Activated CD8-positive, alpha-beta memory T cell treated with anti-CD3 and anti-CD28 coated beads, Interleukin-2, amount 50 U/mL, for 4 hours (primary cell): ENCODE measurements around the gene CENATAC.
"Not testable (repeated sequence)": the region's sequence is repeated elsewhere in the genome, so short reads cannot be mapped to it uniquely, and the experiment has no call there.

Source experiments
- DNase-seq: peaks from one replicate; pipeline ENCODE4 v3.0.0-alpha.2; 2020

The CENATAC gene

DNA sequence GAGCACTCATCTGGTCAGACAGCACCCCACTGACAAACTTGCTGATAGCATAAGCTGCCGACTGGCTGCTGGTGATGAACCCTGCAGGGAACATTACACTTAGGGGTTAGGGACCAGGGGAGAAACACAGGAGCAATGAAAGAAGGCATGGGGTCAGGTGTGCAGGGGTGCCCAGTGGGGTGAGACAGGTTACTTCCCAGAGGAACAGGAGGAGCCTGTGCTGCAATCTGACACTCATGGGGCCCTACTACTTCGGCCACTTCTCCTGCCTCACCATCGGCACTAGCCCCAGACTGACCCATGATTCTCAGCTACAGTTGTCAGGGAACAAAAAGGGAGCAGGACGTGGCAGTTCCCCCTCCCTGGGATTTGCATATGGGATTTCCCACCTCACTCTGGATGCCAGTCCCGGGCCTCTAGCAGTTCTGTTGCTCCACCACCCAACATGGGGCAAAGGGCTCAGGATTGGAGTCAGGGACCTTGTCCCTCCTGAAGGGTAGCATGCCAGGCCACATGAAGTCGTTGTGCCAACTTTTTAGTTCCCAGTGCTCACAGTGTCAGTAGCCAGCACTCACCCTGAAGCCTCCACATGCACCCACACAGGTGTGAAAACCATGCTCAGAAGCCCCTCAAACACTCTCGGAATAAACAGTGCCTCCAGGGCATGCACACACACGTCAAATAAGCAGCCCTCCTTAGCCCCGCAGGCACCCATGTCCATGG, 30.6 kb downstream of the CENATAC start:
- no peak for DNase-seq

DNA sequence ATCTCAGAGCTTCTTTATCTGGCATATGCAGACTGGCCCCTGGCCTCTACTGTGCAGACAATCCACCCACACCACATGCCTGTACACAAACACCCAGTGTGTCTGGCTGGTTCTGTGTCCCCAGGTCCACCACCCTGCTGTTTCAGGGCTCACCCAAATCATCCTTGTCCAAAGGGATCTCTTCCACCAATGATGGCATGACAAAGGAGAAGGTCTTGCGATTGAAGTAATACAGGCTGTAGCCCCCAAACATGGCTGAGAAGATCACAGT, 31.1 kb downstream of the CENATAC start:
- no peak for DNase-seq

DNA sequence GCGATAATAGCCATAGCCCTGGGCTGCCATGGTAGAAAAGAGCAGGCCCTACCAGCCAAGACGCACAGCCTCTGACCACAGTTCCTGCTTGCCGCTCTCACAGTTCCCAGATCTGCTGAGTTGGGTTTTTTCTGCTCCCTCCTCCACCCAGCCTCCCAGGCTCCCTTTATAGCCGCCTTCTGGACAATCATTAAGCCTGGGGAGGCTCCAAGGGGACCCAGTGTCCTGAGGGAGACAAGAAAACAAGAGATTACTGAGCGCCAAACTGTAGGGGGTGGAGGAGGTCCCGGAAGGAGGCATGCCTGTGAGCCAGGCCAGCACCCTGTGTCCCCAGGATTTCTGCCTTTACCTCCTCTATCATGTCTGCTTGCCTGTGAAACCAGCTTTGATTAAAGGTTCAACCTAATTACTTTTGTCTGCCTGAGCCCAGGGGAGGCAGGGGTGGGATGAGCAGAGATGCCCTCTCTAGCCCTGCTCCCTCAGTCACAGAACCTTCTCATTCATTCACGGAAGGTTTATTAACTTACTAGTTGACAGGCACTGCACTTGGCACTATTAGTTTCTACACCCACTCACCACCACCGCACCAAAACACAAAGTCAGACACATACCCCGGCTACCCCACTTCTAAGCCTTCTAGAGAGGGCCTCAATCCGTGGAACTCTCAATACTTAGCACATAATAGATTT, 31.5 kb downstream of the CENATAC start:
- no peak for DNase-seq

DNA sequence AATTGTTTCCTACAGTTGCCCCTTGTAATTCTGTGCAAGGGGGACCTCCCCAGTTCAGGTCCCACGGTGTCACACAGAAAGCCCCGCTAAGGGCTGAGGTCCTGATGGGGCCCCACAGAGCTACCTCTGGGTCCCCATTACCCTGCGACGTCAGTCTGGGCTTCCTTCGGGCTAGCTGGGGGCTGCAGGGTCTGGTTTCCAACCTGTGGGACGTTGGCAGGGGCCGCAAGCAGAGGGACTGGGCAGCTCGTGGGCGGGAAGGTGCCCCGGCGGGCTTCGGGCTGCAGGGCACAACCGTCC, 32.0 kb downstream of the CENATAC start:
- no peak for DNase-seq

DNA sequence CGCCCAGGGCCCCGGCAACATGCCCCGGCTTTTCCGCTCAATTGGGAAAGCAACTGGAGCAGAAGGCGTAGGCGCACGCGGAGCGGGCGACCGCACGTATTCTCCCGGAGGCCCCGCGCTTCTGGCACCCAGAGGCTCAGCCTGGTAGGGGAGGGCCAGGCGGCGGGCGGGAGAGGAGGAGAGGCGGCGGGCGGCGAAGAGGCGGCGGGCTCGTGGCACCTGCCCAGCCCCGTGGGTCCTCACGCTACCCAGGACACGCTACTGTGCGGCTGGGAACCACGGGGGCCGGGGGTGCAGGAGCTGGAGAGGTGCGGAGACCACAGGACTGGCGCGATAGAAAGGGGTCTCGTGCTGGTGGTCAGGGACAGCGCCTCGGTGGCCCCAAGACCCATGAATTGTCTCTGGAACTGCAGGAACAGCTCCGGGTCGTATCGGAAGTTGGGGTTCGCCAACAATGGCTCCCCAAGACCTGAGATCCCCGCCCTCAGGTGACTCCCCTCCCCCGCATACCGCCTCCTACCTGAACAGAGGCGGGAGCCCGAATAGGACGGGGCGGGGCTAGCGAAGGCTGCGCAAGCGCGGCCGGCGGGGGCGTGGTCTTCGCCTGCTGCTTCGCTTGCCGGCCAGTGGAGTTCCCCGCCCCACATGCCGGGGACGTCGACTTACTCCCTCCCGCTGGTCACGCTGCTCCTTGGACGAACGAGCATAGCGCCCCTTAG, 32.5 kb downstream of the CENATAC start, which contains the start of gene SLC37A4:
TSS of gene SLC37A4 (minus strand) at position 549 of the 719 bp plus-strand sequence.
- DNase-seq, result peak; percentile 100

DNA sequence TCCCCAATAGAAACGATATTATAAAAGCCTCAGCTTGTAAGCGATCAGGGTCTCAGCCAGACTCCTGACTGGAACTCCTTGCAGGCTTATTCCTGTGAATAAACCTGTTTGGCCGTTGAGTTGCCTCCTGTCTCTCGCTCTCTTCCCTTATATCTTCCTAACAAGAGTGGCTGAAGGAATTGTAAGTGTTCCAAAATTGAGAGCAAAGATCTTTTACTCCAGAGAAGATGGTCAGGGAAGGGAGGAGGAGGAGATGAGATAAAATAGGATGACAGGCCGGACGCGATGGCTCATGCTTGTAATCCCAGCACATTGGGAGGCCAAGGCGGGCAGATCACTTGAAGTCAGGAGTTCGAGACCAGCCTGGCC, 34.0 kb downstream of the CENATAC start:
- DNase-seq, result no peak

DNA sequence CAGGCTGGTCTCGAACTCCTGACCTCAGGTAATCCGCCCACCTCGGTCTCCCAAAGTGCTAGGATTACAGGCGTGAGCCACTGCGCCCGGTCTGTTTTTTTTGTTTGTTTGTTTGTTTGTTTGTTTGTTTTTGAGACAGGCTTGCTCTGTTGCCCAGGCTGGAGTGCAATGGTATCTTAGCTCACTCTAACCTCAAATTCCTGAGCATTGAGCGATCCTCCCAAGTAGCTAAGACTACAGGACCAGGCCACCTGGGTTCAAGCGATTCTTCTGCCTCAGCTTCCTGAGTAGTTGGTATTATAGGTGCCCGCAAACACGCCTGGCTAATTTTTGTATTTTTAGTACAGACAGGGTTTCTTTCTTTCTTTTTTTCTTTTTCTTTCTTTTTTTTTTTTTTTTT, 35.5 kb downstream of the CENATAC start:
- DNase-seq, result not testable (repeated sequence)

DNA sequence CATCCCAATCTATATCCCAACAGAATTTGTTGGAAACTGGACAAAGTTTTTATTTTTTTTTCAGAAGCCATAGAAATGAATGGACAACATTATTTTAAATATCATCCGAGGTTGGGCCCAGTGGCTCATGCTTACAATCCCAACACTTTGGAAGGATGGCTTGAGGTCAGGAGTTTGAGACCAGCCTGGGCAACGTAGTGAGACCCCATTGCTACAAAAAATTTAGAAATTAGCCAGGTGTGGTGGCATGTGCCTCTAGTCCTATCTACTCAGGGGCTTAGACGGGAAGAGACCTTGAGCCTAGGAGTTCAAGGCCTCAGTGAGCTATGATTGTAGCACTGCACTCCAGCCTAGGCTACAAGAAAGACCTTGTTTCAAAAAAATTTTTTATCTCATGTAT, 36.9 kb downstream of the CENATAC start:
- DNase-seq, result no peak

DNA sequence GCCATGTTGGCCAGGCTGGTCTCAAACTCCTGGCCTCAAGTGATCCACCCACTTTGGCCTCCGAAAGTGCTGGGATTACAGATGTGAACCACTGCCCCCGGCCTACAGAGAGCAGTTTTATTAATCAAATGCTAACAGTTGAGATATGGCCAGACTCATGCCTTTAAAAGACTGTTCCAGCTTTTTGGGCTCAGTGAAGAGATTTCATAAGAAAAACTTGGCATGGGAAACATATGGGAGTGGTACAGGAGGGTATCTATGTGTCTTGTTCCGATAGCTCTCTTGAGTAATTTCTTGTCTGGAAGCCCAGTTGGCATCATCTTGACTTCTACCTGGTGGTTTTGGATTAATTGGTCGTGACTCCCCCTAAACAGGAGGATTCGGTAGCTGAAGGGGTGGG, 40.9 kb downstream of the CENATAC start:
- DNase-seq, result no peak

DNA sequence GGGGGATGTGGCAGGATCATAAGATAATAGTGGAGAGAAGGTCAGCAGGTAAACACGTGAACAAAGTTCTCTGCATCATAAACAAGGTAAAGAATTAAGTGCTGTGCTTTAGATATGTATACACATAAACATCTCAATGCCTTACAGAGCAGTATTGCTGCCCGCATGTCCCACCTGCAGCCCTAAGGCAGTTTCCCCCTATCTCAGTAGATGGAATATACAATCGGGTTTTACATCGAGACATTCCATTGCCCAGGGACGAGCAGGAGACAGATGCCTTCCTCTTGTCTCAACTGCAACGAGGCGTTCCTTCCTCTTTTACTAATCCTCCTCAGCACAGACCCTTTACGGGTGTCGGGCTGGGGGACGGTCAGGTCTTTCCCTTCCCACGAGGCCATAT, 41.5 kb downstream of the CENATAC start:
- DNase-seq, result not testable (repeated sequence)

DNA sequence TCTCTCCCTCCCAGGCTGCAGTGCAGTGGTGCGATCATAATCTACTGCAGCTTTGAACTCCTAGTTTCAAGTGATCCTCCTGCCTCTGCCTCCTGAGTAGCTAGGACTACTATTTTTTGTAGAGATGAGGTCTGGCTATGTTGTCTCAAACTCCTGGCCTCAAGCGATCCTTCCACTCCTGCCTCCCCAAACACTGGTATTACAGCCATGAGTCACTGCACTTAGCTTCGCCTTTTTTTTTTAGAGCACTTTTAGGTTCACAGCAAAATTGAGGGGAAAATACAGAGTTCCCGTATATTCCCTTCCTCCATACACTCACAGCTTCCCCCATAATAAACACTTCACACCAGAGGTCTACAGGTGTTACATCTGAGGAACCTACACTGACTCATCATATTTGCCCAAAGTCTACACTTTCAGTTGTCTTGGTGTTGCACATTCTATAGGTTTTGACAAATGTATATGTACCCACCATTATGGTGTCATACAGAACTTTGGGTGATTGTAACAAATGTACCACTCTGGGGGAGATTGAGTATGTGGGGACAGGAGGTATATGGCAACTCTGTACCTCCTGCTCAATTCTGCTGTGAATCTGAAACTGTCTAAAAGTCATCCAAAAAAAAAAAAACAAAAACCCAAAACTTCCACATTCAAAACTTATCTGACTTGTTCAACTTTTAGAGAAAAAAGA, 44.0 kb downstream of the CENATAC start:
- no peak for DNase-seq

DNA sequence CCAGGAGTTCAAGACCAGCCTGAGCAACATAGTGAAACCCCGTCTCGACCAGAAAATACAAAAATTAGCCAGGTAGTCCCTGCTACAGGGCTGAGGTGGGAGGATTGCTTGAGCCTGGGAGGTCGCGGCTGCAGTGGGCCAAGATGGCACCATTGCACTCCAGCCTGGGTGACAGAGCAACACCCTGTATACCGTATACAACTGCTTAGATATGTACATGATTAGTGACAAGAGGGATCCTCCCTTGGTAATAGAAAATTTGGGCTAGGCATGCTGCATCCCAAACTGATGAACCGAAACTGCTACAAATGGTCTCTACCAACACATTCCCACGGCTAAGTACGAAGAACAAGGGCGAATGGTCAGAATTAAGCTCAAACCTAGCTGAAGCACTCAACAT, 45.0 kb downstream of the CENATAC start:
- no peak for DNase-seq

DNA sequence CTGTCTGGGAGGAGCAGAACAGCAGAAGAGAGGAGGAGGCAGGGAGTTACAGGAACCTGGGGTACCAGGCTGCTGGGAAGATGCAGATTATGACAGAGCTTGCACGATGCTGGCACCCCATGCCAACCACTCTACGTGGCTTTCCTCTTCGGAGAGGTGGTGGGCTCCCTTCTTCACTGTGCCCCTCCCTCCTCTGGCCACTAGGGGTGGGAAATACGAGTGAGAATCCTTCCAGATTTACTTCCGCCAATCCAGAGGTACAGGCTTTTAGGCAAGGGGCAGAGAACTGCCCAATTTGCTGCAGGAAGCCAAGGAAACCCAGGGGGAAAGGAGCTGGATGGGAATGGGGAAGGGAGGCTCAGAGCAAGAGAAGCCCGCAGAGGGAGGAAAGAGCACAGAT, 46.8 kb downstream of the CENATAC start:
- DNase-seq, result no peak

DNA sequence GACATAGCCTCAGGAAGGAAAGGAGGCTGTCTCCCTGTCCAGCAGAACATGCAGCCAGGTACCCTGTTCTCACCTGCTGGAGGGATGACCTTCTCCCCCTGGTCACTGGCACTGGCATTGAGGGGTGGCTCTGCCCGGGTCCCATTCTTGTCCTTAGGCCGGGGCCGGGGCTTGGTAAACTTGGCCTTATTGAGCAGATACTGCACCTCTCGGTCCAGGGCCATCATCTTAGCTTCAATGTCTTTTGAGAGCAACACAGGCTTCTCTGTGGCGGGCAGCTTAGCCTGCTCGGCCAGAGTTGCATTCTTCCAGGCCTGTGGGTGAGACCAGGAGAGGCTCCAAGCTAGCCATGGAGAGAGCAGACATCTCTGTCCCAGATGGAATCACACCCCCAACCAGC, 48.6 kb downstream of the CENATAC start:
- DNase-seq, result no peak

DNA sequence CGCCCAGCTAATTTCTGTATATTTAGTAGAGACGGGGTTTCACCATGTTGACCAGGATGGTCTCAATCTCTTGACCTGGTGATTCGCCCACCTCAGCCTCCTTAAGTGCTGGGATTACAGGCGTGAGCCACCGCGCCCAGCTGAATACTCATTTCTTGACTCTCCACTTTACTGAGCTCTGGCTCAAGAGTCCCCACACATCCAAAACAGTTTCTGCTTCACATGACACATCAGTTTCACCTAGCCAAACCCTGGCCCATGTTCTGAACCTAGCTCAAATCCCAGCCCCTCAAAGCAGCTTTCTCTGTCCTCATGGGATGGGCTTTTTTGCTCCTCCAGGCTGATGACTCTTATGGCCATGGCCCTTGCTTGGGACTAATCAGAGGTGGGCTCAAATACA, 49.3 kb downstream of the CENATAC start:
- DNase-seq, result no peak

DNA sequence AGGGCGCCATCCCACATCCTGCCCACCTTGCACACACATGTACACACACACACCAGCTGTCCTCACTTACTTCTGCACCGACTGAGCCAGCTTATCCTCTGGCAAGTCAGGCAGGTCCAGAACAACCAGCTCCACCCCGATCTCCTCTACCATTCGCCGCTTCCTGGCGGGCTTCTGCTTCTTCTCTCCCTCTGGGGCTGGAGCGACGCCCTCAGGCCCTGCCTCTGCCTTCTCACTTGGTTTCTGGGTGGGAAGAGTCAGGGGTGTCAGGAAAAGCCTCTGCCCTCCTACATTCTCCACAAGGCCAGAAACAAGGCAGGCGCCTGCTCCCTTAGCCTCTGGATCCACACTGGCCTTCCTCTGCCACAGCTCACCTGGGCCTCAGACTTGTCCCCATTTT, 50.7 kb downstream of the CENATAC start:
- DNase-seq, result no peak

DNA sequence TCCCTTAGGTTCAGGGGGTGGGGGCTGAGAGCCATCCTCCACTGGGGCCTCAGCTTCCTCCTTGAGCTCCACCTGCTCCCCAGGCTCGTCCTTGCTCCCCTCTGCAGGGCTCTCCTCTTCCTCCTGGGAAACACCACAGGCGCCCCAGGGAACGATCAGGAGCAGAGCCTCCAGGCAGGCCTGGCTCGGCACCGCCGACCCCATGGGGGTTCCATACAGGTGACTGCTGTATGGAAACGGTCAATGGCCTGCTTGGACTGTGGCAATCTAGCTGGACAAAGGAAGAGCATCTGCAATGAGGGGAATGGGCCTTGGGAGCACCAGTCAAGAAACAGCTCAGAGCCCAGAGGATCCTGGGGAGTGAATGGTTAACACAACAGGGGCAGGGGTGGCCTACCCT, 51.1 kb downstream of the CENATAC start:
- DNase-seq, result no peak

DNA sequence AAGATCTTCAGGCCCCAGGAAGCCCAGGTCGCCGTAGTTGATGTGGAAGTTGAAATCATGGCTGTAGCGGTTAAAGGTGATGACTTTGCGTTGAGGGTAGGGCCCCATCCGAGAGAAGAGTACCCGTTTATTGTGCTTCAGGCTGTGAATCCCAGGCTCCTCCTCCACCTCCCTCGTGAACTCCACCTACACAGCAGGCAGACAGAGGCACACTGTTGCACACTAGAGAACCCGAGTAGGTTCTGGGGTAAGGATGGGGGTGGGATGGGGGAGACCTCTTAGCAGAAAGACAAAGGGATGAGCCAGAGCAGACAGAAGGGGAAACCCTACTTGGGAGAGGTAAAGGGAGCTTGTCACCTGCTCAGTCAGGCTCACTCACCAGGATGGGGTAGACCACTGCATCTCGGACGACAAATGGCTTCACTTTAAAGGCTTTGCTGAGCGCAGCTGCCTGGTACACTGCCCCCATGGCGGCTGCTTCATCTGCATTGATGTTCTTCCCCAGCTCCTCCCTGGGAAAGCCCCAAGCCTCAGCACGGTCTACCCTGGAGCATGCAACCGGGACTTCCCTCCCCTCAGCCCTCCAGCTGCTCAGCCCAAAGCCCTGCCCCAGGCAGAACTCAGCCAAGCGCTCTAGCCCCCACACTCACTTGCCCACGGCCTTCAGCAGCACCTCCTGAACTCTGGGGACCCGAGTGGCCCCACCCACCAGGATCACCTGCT, 53.7 kb downstream of the CENATAC start:
- no peak for DNase-seq

DNA sequence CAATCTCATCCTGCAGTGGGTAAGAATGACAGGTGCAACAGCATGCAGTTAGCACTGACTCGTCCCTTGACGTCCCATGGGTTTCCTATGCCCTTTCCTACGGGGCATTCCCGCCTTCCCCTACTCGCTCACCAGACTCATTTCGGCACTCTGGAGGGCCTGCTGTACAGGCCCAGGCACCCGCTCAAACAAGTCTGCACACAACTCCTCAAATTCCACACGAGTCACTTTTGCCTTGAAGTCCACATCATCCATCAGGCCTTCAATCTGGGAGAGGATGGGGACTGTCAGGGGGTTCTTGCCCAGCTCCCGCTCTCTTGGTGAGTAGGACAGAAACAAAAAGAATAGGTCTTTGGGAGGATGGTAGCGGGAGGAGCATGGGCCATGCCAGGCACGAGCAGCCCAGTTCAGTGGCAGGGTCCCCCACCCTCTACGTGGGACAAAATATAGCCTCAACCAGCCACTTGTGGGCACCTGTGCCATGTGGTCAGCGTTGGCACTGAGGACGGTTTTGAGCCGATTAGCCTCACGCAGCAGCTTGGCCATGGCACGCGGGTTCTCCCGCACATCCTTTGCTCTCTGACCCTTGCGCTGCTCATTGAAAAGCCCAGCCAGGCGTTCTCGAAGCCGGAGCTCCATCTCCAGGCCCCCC, 54.4 kb downstream of the CENATAC start:
- no peak for DNase-seq

DNA sequence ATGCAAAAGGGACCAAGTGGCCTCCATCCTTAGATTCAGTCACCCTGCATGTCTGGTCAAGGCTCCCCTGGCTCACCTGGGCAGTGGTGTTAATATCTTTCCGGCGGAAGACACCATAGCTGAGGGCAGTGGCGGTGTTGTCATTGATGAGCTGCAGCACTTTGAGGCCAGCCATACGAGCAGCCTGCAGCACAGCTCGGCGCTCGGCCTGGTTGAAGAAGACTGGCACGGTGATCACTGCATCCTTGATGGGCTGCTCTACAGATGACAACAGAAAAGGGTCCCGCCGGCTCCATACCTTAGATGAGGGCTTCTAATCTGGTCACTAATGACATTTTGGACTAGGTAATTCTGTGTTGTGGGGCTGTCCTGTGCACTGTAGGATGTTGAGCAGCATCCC, 56.5 kb downstream of the CENATAC start:
- DNase-seq, result no peak

DNA sequence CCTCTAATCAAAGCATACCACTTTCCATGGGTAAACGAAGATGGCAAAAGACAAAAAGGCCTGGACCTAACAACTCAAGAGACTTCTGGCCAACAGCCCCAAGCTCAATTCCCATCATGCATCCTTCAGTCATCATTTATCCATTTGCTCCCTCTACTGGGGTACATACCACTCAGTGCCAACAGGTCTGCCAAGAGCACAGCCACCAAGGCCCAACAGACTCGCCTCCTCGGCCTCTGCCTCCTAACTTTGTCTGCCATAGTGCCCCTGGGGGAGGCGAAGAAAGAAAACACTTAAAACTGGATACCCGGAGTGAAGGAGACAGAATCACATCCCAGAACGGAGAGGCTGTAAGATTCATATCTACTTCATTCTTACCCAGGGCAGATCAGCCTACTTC, 58.0 kb downstream of the CENATAC start:
- DNase-seq, result no peak

DNA sequence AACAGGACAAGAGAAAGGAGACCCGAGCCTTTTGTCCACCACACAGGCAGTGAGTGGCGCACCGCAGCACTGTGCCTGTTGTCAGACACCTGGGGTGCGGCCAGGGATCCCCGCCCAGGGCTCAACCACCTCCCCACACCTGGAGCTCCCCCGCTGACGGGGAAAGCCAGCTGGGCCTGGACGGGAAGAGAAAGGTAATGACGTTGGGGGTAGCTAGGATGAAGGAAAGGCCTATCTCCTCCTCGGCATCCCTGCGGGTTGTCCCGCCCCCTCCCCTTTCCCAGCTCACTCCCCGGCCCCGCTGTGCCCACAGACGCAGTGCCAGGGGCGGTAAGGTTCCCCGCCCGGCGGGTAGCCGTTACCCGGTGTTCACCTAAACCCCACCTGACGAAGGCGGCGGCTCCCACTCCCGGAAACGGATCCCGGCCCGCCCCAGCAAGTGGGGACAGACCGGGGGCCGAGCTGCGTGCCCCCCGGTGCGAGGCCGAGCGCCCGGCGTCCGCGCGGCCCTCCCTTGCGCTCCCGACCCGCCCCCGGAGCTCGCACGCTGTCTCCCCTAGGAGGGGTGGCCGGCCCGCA, 58.6 kb downstream of the CENATAC start:
- DNase-seq, result peak; percentile 51
